Left lung (tissue), 10 donors: ENCODE measurements around the gene CEP43. TPM values are rescaled to one million over a fixed set of nuclear protein-coding genes. Genes with fewer than 3 reads are reported as not detected.

Experiments used
- ATAC-seq: fragments of 200-7000 bp; cut with Tn5 transposase; one replicate; pipeline ENCODE4 v1.9.1; 2020; ENCODE audit warnings: moderate library complexity
- DNase-seq, 4 donors: peaks; one replicate each; pipeline ENCODE4 v3.0.0-alpha.2; 2013 to 2020
- H3K27ac ChIP-seq, 2 donors: fragments of 200-600 bp; sonication (generic) in 1 of 2; one replicate each; pipeline versions ENCODE4 v1.5.0 to v1.8.0; 2020 to 2021
- H3K27me3 ChIP-seq, 2 donors: fragments of 200-600 bp; sonication (generic) in 1 of 2; one replicate each; pipeline versions ENCODE4 v1.5.0 to v1.8.0; 2020 to 2021
- H3K36me3 ChIP-seq, 2 donors: fragments of 200-600 bp; sonication (generic) in 1 of 2; one replicate each; pipeline versions ENCODE4 v1.5.0 to v1.8.0; 2020 to 2021
- H3K4me1 ChIP-seq, 2 donors: fragments of 200-600 bp; one replicate each; pipeline ENCODE4 v1.8.0; 2021
- H3K4me3 ChIP-seq, 2 donors: fragments of 200-600 bp; sonication (generic) in 1 of 2; one replicate each; pipeline versions ENCODE4 v1.5.0 to v1.8.0; 2020 to 2021; ENCODE audit warnings: mild to moderate bottlenecking in 1 of 2
- H3K9me3 ChIP-seq, 2 donors: fragments of 200-600 bp; sonication (generic) in 1 of 2; one replicate each; pipeline versions ENCODE4 v1.5.0 to v1.8.0; 2020 to 2021
- CTCF ChIP-seq, 2 donors: fragments of 200-600 bp; sonication (generic) in 1 of 2; IDR thresholded peaks; one replicate each; pipeline versions ENCODE4 v1.5.0 to v1.8.0; 2021; ENCODE audit warnings: antibody characterized with exemption in 2 of 2
- intact Hi-C, 2 donors: fragments of 100-400 bp; cut with DNase I; formaldehyde crosslinking; loops; one replicate each; pipeline versions ENCODE4 v1.11.2 to v1.14.2; 2022
- polyA plus RNA-seq, 6 donors: library from polyadenylated mRNA; unstranded; fragments of 120-200 nt; gene quantifications; one replicate each; pipeline ENCODE4 v1.2.1, GENCODE V29; 2013; ENCODE audit not compliant: insufficient read length in 6 of 6
- total RNA-seq, 2 donors: library from RNA; stranded (reverse); fragmentation: NEBNext Ultra II Directional; extraction: Animal tissue kit (Norgen Biotek cat#: 25700); gene quantifications; one replicate each; pipeline ENCODE4 v1.2.1, GENCODE V29; 2021
- donor health status: DM: no; HTN: yes; CAD: no.
- donor health status: DM: no; HTN: no; CAD: no.

Gene CEP43
- total and polyA plus RNA-seq, 8 donors = 15.3 to 50.6 (median 45.3) TPM

GRCh38 chr6:166971271-166971670, 27.9 kb upstream of the CEP43 start:
- Histone ChIP-seq H3K9me3 (no peaks in the 10 kb centered on the region), H3K36me3 (no peaks in the 10 kb centered on the region), H3K4me1 (peaks cover 0 to 8% of the 10 kb centered on the region in 2 donors), H3K27me3 (no peaks in the 10 kb centered on the region), H3K27ac (no peak overlapping the region), H3K4me3 (no peak overlapping the region)
- ATAC-seq (no peak), DNase-seq (no peak)
- intact Hi-C loops = no loop called here
- TF ChIP-seq CTCF (IDR thresholded peaks at IDR 0.05) = no peak

DNA sequence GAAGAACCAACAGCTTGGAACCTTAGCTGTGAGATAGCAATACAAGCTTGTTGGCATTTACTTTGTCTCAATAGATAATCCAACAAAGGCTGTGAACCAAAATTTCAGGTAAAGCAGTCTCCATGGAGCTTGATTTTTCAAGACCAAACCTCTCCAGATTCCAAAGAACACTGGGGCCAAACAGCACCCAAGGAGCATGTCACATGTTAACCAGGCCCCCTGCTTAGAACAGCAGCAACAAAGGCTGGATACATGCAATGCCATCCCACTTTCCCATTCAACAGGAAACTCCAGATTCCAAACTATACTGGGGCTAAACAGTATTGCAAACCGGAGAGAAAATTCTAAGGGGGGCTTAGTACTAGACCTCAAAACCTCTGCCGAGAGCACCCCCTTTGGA, 27.1 kb upstream of the CEP43 start:
- H3K36me3 ChIP-seq = no peaks in the 10 kb centered on the region
- H3K27me3 ChIP-seq = no peaks in the 10 kb centered on the region
- TF ChIP-seq CTCF (IDR thresholded peaks at IDR 0.05) = no peak
- ATAC-seq (no peak), DNase-seq (no peak)
- H3K4me3 ChIP-seq = no peak overlapping the region
- H3K9me3 ChIP-seq = no peaks in the 10 kb centered on the region
- peaks cover 0 to 8% of the 10 kb centered on the region in 2 donors for H3K4me1 ChIP-seq
- intact Hi-C loops = no loop called here
- no peak overlapping the region for H3K27ac ChIP-seq

GRCh38 chr6:166976636-166977035, 22.6 kb upstream of the CEP43 start:
- DNase-seq (no peak), ATAC-seq (no peak)
- no peaks in the 10 kb centered on the region for H3K36me3 ChIP-seq
- no peak overlapping the region for H3K27ac ChIP-seq
- no peak for TF ChIP-seq CTCF (IDR thresholded peaks at IDR 0.05)
- no peaks in the 10 kb centered on the region for H3K4me1 ChIP-seq
- no peaks in the 10 kb centered on the region for H3K27me3 ChIP-seq
- intact Hi-C loops = no loop called here
- no peaks in the 10 kb centered on the region for H3K9me3 ChIP-seq
- H3K4me3 ChIP-seq = no peak overlapping the region

GRCh38 chr6:166977621-166978525, 21.3 kb upstream of the CEP43 start:
- no peak for TF ChIP-seq CTCF (IDR thresholded peaks at IDR 0.05)
- Histone ChIP-seq H3K27ac (no peak overlapping the region), H3K36me3 (no peaks in the 10 kb centered on the region), H3K27me3 (no peaks in the 10 kb centered on the region), H3K9me3 (no peaks in the 10 kb centered on the region), H3K4me3 (no peak overlapping the region), H3K4me1 (no peaks in the 10 kb centered on the region)
- DNase-seq = no peak
- ATAC-seq = no peak
- intact Hi-C loops = no loop called here

- no peak for TF ChIP-seq CTCF (IDR thresholded peaks at IDR 0.05)
- DNase-seq (no peak), ATAC-seq (no peak)
- H3K9me3 ChIP-seq = no peaks in the 10 kb centered on the region
- no peaks in the 10 kb centered on the region for H3K4me1 ChIP-seq
- intact Hi-C loops = no loop called here
- H3K27ac ChIP-seq = no peak overlapping the region
- no peaks in the 10 kb centered on the region for H3K27me3 ChIP-seq
- H3K4me3 ChIP-seq = no peak overlapping the region
- no peaks in the 10 kb centered on the region for H3K36me3 ChIP-seq
Measured at GRCh38 chr6:166980738-166981137, 18.5 kb upstream of the CEP43 start.
